BLaER1 treated with 17β-estradiol and CSF1 and Interleukin-3, amounts not matched to agents 10 nM and 100 nM (cell line): ENCODE measurements around the gene CORO1C.
"Not testable (repeated sequence)": the region's sequence is repeated elsewhere in the genome, so short reads cannot be mapped to it uniquely, and the experiment has no call there.

Experiments used
- H3K27ac ChIP-seq, 11 experiments: shearing (Covaris generic); formaldehyde crosslinking; 2 replicates each; pipeline ENCODE4 v1.8.1; 2022
- H3K27me3 ChIP-seq, 11 experiments: shearing (Covaris generic); formaldehyde crosslinking; 2 replicates each; pipeline ENCODE4 v1.8.1; 2022
- H3K36me3 ChIP-seq, 11 experiments: shearing (Covaris generic); formaldehyde crosslinking; 2 replicates each; pipeline ENCODE4 v1.8.1; 2022
- H3K4me1 ChIP-seq, 10 experiments: shearing (Covaris generic); formaldehyde crosslinking; 2 replicates each; pipeline ENCODE4 v1.8.1; 2022
- H3K4me2 ChIP-seq, 11 experiments: shearing (Covaris generic); formaldehyde crosslinking; 2 replicates each; pipeline ENCODE4 v1.8.1; 2022
- H3K4me3 ChIP-seq, 10 experiments: shearing (Covaris generic); formaldehyde crosslinking; 2 replicates each; pipeline ENCODE4 v1.8.1; 2022
- H3K9ac ChIP-seq, 11 experiments: shearing (Covaris generic); formaldehyde crosslinking; 2 replicates each; pipeline ENCODE4 v1.8.1; 2022
- H3K9me3 ChIP-seq, 11 experiments: shearing (Covaris generic); formaldehyde crosslinking; replicated peaks in 1 of 11; 2 replicates each; pipeline ENCODE4 v1.8.1; 2022
- H4K20me1 ChIP-seq, 11 experiments: shearing (Covaris generic); formaldehyde crosslinking; 2 replicates each; pipeline ENCODE4 v1.8.1; 2022
- Cebpa-rat ChIP-seq, 11 experiments: shearing (Covaris generic); IDR thresholded peaks; 2 replicates each; pipeline ENCODE4 v1.8.1; 2022

The CORO1C gene

DNA sequence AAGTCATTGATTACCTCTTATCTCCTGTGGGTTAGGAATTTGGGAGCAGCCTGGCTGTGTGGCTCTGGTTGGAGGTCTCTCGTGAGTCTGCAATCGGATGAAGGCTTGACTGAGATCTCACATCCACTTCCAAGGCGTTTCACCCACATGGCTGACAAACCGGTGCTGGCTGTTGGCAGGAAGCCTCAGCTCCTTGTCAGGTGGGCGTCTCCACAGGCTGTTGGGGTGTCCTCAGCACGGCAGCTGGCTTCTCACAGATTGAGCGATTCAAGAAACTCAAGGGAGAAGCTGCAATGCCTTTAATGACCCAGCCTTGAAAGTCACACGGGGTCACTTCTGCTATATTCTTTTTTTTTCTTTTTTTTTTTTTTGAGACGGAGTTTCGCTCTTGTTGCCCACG is 28.6 kb upstream of the CORO1C start:
- TF ChIP-seq Cebpa-rat (IDR thresholded peaks at IDR 0.05) = no peak
- no peaks in the 10 kb centered on the region for H4K20me1 ChIP-seq
- H3K4me2 ChIP-seq = no peak overlapping the region
- H3K9ac ChIP-seq = no peak overlapping the region
- peaks cover 0 to 6% (median 3%) of the 10 kb centered on the region in 10 experiments; a peak in 5 of 20 replicates for H3K4me1 ChIP-seq
- no peaks in the 10 kb centered on the region for H3K9me3 ChIP-seq
- H3K36me3 ChIP-seq = no peaks in the 10 kb centered on the region
- H3K27ac ChIP-seq = no peak overlapping the region
- H3K4me3 ChIP-seq = no peak overlapping the region
- no peaks in the 10 kb centered on the region for H3K27me3 ChIP-seq

GRCh38 chr12:108757856-108758255 is 26.5 kb upstream of the CORO1C start:
- Histone ChIP-seq H4K20me1 (no peaks in the 10 kb centered on the region), H3K4me1 (peaks cover 0 to 6% (median 3%) of the 10 kb centered on the region in 10 experiments; a peak in 4 of 20 replicates), H3K36me3 (no peaks in the 10 kb centered on the region), H3K4me3 (no peak overlapping the region), H3K27ac (no peak overlapping the region), H3K4me2 (no peak overlapping the region), H3K9ac (no peak overlapping the region), H3K9me3 (no peaks in the 10 kb centered on the region), H3K27me3 (no peaks in the 10 kb centered on the region)
- no peak for TF ChIP-seq Cebpa-rat (IDR thresholded peaks at IDR 0.05)

DNA sequence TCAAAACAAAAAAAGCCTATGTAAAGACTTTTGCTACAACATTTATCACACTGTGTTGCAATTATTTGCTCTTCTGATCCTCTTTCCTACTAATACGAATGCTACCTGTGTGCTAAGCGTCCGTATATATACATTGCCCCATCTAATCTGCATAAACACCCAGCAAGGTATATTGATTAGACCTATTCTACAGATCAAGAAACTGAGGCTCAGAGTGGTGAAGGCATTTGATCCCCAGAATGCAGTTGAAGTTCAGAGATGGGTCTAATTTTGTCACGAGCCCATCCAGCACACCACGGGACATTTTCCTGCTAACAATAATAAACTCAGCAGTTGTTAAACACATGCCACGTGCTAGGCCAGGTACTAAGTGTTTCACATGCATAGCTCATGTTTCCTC is 25.1 kb upstream of the CORO1C start:
- H3K4me1 ChIP-seq = peaks cover 0 to 11% (median 6%) of the 10 kb centered on the region in 10 experiments; a peak in 12 of 20 replicates

GRCh38 chr12:108755481-108755880 is 24.2 kb upstream of the CORO1C start:
- no peaks in the 10 kb centered on the region for H3K27me3 ChIP-seq
- TF ChIP-seq Cebpa-rat (IDR thresholded peaks at IDR 0.05) = no peak
- H3K4me3 ChIP-seq = no peak overlapping the region
- no peaks in the 10 kb centered on the region for H3K9me3 ChIP-seq
- no peak overlapping the region for H3K9ac ChIP-seq
- no peaks in the 10 kb centered on the region for H4K20me1 ChIP-seq
- H3K4me2 ChIP-seq = no peak overlapping the region
- H3K27ac ChIP-seq = no peak overlapping the region
- no peaks in the 10 kb centered on the region for H3K36me3 ChIP-seq
- H3K4me1 ChIP-seq = peaks cover 0 to 11% (median 7%) of the 10 kb centered on the region in 10 experiments; a peak in 12 of 20 replicates

More for the DNA sequence above, 25.1 kb upstream of the CORO1C start:
- Histone ChIP-seq H3K36me3 (no peaks in the 10 kb centered on the region), H3K9me3 (no peaks in the 10 kb centered on the region), H4K20me1 (no peaks in the 10 kb centered on the region), H3K9ac (no peak overlapping the region), H3K4me3 (no peak overlapping the region), H3K4me2 (no peak overlapping the region), H3K27ac (no peak overlapping the region), H3K27me3 (no peaks in the 10 kb centered on the region)
- TF ChIP-seq Cebpa-rat (IDR thresholded peaks at IDR 0.05) = no peak

- no peaks in the 10 kb centered on the region for H4K20me1 ChIP-seq
These were observed 22.7 kb upstream of the CORO1C start for GRCh38 chr12:108753976-108754375.

GRCh38 chr12:108752387-108752786 is 21.1 kb upstream of the CORO1C start:
- no peak overlapping the region for H3K27ac ChIP-seq
- no peak for TF ChIP-seq Cebpa-rat (IDR thresholded peaks at IDR 0.05)
- H3K9me3 ChIP-seq = peaks cover 0 to 6% (median 0%) of the 10 kb centered on the region in 11 experiments; a peak in 3 of 22 replicates

More at GRCh38 chr12:108753976-108754375, 22.7 kb upstream of the CORO1C start:
- Histone ChIP-seq H3K27me3 (no peaks in the 10 kb centered on the region), H3K36me3 (no peaks in the 10 kb centered on the region), H3K4me1 (peaks cover 0 to 11% (median 7%) of the 10 kb centered on the region in 10 experiments; a peak in 12 of 20 replicates), H3K9ac (no peak overlapping the region), H3K4me3 (no peak overlapping the region), H3K27ac (no peak overlapping the region), H3K4me2 (no peak overlapping the region), H3K9me3 (no peaks in the 10 kb centered on the region)
- TF ChIP-seq Cebpa-rat (IDR thresholded peaks at IDR 0.05) = no peak

GRCh38 chr12:108751821-108752220 is 20.5 kb upstream of the CORO1C start:
- H3K9me3 ChIP-seq = peaks cover 0 to 8% (median 0%) of the 10 kb centered on the region in 11 experiments; a peak in 3 of 22 replicates
- H3K27ac ChIP-seq = no peak overlapping the region
- no peaks in the 10 kb centered on the region for H3K27me3 ChIP-seq
- H3K9ac ChIP-seq = no peak overlapping the region
- no peak for TF ChIP-seq Cebpa-rat (IDR thresholded peaks at IDR 0.05)
- peak overlapping the region in 5 of 11 experiments; percentile 9 to 44 (median 18); a peak in 7 of 22 replicates for H3K4me2 ChIP-seq
- no peaks in the 10 kb centered on the region for H4K20me1 ChIP-seq
- H3K4me1 ChIP-seq = peaks cover 0 to 10% (median 6%) of the 10 kb centered on the region in 10 experiments; a peak in 12 of 20 replicates
- no peaks in the 10 kb centered on the region for H3K36me3 ChIP-seq
- no peak overlapping the region for H3K4me3 ChIP-seq

More at GRCh38 chr12:108752387-108752786, 21.1 kb upstream of the CORO1C start:
- Histone ChIP-seq H3K4me3 (no peak overlapping the region), H4K20me1 (no peaks in the 10 kb centered on the region), H3K4me2 (no peak overlapping the region), H3K4me1 (peaks cover 0 to 10% (median 6%) of the 10 kb centered on the region in 10 experiments; a peak in 12 of 20 replicates), H3K9ac (no peak overlapping the region), H3K27me3 (no peaks in the 10 kb centered on the region), H3K36me3 (no peaks in the 10 kb centered on the region)

- H4K20me1 ChIP-seq, H3K36me3 ChIP-seq, H3K9me3 ChIP-seq, H3K4me3 ChIP-seq, H3K27me3 ChIP-seq, H3K9ac ChIP-seq, H3K4me1 ChIP-seq, H3K4me2 ChIP-seq, H3K27ac ChIP-seq: not testable (repeated sequence)
These were observed 19.7 kb upstream of the CORO1C start for GRCh38 chr12:108751003-108751402.

DNA sequence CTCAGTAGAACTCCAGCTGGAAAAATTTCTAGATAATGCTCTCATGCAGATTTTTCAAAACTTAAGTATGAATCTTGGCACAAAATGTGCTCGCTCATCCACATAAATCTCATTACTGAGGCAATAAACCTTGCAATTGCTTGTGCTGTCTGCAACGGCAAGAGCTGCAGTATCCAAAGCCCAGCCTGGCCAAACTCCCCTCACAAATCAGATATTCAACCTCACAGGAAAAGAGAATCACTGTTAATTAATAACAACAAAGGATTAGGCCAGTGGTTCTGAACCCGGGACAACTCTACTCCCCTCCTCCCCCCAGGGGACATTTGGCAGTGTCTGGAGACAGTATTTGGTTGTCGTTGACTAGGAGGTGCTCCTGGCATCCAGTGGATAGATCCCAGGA is 19.2 kb upstream of the CORO1C start:
- H4K20me1 ChIP-seq = no peaks in the 10 kb centered on the region
- no peaks in the 10 kb centered on the region for H3K27me3 ChIP-seq
- H3K9me3 ChIP-seq = peaks cover 0 to 8% (median 0%) of the 10 kb centered on the region in 11 experiments; a peak in 3 of 22 replicates
- no peak for TF ChIP-seq Cebpa-rat (IDR thresholded peaks at IDR 0.05)
- H3K4me3 ChIP-seq = no peak overlapping the region
- no peaks in the 10 kb centered on the region for H3K36me3 ChIP-seq
- peaks cover 0 to 13% (median 7%) of the 10 kb centered on the region in 10 experiments; a peak in 12 of 20 replicates for H3K4me1 ChIP-seq
- no peak overlapping the region for H3K4me2 ChIP-seq
- H3K27ac ChIP-seq = no peak overlapping the region
- H3K9ac ChIP-seq = no peak overlapping the region; a peak in 1 of 22 replicates

DNA sequence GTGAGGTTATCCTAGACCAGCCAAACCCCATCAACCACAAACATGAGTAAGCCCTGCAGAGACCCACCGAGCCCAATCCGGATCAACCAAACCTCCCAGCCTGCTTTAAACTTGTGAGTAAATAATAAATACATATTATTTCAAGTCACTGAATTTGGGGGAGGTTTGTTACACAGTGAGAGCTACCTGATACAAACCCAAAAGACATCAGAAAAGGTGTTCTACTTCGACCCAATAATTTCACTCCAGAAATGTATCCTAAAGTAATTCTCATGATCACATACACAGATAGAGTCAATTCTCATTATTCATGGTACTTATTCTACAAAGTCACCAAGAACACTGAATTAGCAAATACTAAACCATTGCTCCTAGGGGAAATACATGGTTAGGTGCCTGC is 16.2 kb upstream of the CORO1C start:
- Histone ChIP-seq H3K27me3 (no peaks in the 10 kb centered on the region), H3K36me3 (no peaks in the 10 kb centered on the region), H3K4me2 (no peak overlapping the region), H3K9me3 (peaks cover 0 to 16% (median 0%) of the 10 kb centered on the region in 11 experiments; a peak in 5 of 22 replicates), H4K20me1 (no peaks in the 10 kb centered on the region), H3K4me3 (no peak overlapping the region), H3K4me1 (peaks cover 0 to 39% (median 23%) of the 10 kb centered on the region in 10 experiments; a peak in 13 of 20 replicates), H3K9ac (no peak overlapping the region), H3K27ac (no peak overlapping the region)
- TF ChIP-seq Cebpa-rat (IDR thresholded peaks at IDR 0.05) = no peak
